HepG2 (cell line): ENCODE results near the gene BARX2. TPM values are rescaled to one million over a fixed set of nuclear protein-coding genes. Genes with fewer than 3 reads are reported as not detected.

Experiments used
- ATAC-seq: fragments of 200-7000 bp; cut with Tn5 transposase; 3 replicates; pipeline ENCODE4 v1.9.1; 2020; ENCODE audit warnings: mild to moderate bottlenecking, moderate library complexity
- BruUV-seq: library from RNA; stranded (reverse); fragments of 400-500 nt; replicated peaks from 2 replicates; lab custom pipeline; 2021; lab: Mats Ljungman, UMichigan
- CTCF ChIA-PET: fragments of 300-600 bp; formaldehyde crosslinking; extraction: SDS; loops from one replicate; lab custom pipeline; 2021; ENCODE audit warnings: low total read pairs, inconsistent platforms, low intra/inter-chr PET ratio; lab: Yijun Ruan, JAX
- POLR2A ChIA-PET: fragments of 350-600 bp; sonication (Branson Sonifier 250); formaldehyde crosslinking; loops from one replicate; lab custom pipeline; 2020; ENCODE audit warnings: antibody characterized with exemption, inconsistent platforms; lab: Yijun Ruan, JAX
- DNase-seq: peaks from one replicate; pipeline ENCODE4 v3.0.0-alpha.2; 2015; ENCODE audit warnings: low spot score
- FAIRE-seq: peaks from 3 replicates; lab custom pipeline; 2011; peaks lifted over from hg19 to GRCh38; lab: Jason Lieb, UNC
- H2AFZ ChIP-seq: one replicate; pipeline ENCODE4 v1.6.1; 2011; ENCODE audit warnings: low read length, inconsistent platforms
- H3K27ac ChIP-seq: fragments of 300-600 bp; 3 replicates; pipeline ENCODE4 v1.8.0; 2011; ENCODE audit warnings: mixed run types, mild to moderate bottlenecking, mixed read lengths, low read length, inconsistent platforms; ENCODE audit not compliant: insufficient read depth; ENCODE audit errors: extremely low read length
- H3K27me3 ChIP-seq, 2 experiments: fragments of 200-600 bp in 1 of 2; 2 replicates in 1 of 2; 3 replicates in 1 of 2; pipeline versions ENCODE4 v1.6.0 to v1.8.0; 2011; ENCODE audit warnings: low read length in 2 of 2, mild to moderate bottlenecking in 2 of 2, moderate library complexity in 2 of 2, inconsistent platforms in 1 of 2; ENCODE audit not compliant: insufficient read depth in 2 of 2, control insufficient read depth in 1 of 2
- H3K36me3 ChIP-seq, 2 experiments: fragments of 200-600 bp in 1 of 2; replicated peaks in 1 of 2; 2 replicates in 1 of 2; 3 replicates in 1 of 2; pipeline versions ENCODE4 v1.5.1 to v1.8.0; 2011; ENCODE audit warnings: low read length in 2 of 2, inconsistent platforms in 1 of 2; ENCODE audit not compliant: insufficient read depth in 2 of 2, control insufficient read depth in 1 of 2
- H3K4me1 ChIP-seq: 2 replicates; pipeline ENCODE4 v1.5.1; 2012; ENCODE audit warnings: low read length, inconsistent platforms; ENCODE audit not compliant: insufficient read depth
- H3K4me2 ChIP-seq: 2 replicates; pipeline ENCODE4 v1.6.0; 2011; ENCODE audit warnings: low read depth, low read length, inconsistent platforms
- H3K4me3 ChIP-seq, 3 experiments: fragments of 200-600 bp in 1 of 3; sonication (generic), shearing (Covaris generic) in 1 of 3; replicated peaks in 1 of 3; 2 replicates each; pipeline ENCODE4 v1.5.1; 2011 to 2016; ENCODE audit warnings: low read length in 3 of 3, inconsistent platforms in 2 of 3, low read depth in 2 of 3, mild to moderate bottlenecking in 2 of 3, control low read depth in 1 of 3, mixed read lengths in 1 of 3; ENCODE audit not compliant: insufficient read depth in 1 of 3
- H3K79me2 ChIP-seq: one replicate; pipeline ENCODE4 v1.6.1; 2011; ENCODE audit warnings: low read length, inconsistent platforms; ENCODE audit not compliant: insufficient read depth
- H3K9ac ChIP-seq: 2 replicates; pipeline ENCODE4 v1.6.0; 2011; ENCODE audit warnings: mild to moderate bottlenecking, low read depth, low read length, inconsistent platforms; ENCODE audit not compliant: insufficient read depth
- H3K9me3 ChIP-seq: 2 replicates; pipeline ENCODE4 v1.5.1; 2012; ENCODE audit warnings: mild to moderate bottlenecking, low read length
- H4K20me1 ChIP-seq: 2 replicates; pipeline ENCODE4 v1.6.0; 2011; ENCODE audit warnings: inconsistent platforms, mild to moderate bottlenecking, low read length, moderate library complexity; ENCODE audit not compliant: insufficient read depth
- ISL2 ChIP-seq: sonication (generic); formaldehyde crosslinking; IDR thresholded peaks from 2 replicates; pipeline ENCODE4 v1.5.0; 2020; ENCODE audit warnings: missing genetic modification reagents
- MATR3 ChIP-seq: sonication (generic); formaldehyde crosslinking; IDR thresholded peaks from 2 replicates; pipeline ENCODE4 v1.4.0; 2020; ENCODE audit warnings: missing genetic modification reagents
- NAIF1 ChIP-seq: sonication (generic); formaldehyde crosslinking; IDR thresholded peaks from 2 replicates; pipeline ENCODE4 v1.5.0; 2020; ENCODE audit warnings: mild to moderate bottlenecking, missing genetic modification reagents, borderline replicate concordance
- NCOR1 ChIP-seq: fragments of 200-600 bp; sonication (generic); IDR thresholded peaks from 2 replicates; pipeline ENCODE4 v1.7.0; 2017; ENCODE audit warnings: antibody characterized with exemption, low read length, borderline replicate concordance
- NR2F1 ChIP-seq, 2 experiments: fragments of 450-650 bp in 1 of 2; formaldehyde crosslinking in 1 of 2; IDR thresholded peaks; 2 replicates each; pipeline versions ENCODE4 v1.5.0 to v1.6.1; 2016 to 2020; ENCODE audit warnings: mild to moderate bottlenecking in 1 of 2, missing compliant biosample characterization in 1 of 2, missing genetic modification reagents in 1 of 2, moderate library complexity in 1 of 2
- YEATS2 ChIP-seq: sonication (generic); formaldehyde crosslinking; IDR thresholded peaks from 2 replicates; pipeline ENCODE4 v1.4.0; 2020; ENCODE audit warnings: missing genetic modification reagents, borderline replicate concordance
- ZBTB21 ChIP-seq: sonication (generic); formaldehyde crosslinking; IDR thresholded peaks from 2 replicates; pipeline ENCODE4 v1.4.0; 2020; ENCODE audit warnings: missing genetic modification reagents
- ZNF253 ChIP-seq: sonication (generic); formaldehyde crosslinking; IDR thresholded peaks from 2 replicates; pipeline ENCODE4 v1.8.0; 2022; ENCODE audit warnings: mild to moderate bottlenecking, missing genetic modification reagents, borderline replicate concordance
- ZNF317 ChIP-seq: sonication (generic); formaldehyde crosslinking; IDR thresholded peaks from 2 replicates; pipeline ENCODE4 v1.5.0; 2020; ENCODE audit warnings: mild to moderate bottlenecking, missing genetic modification reagents
- ZNF766 ChIP-seq: sonication (generic); formaldehyde crosslinking; IDR thresholded peaks from 2 replicates; pipeline ENCODE4 v1.5.0; 2020; ENCODE audit warnings: missing genetic modification reagents, borderline replicate concordance
- ZNF777 ChIP-seq: sonication (generic); formaldehyde crosslinking; IDR thresholded peaks from 2 replicates; pipeline ENCODE4 v1.4.0; 2020; ENCODE audit warnings: missing genetic modification reagents
- WGBS: methylation state at CpG from one replicate; pipeline ENCODE4 v1.1.6; 2017; ENCODE audit warnings: low lambda C conversion rate; 5-methylcytosine and 5-hydroxymethylcytosine counted together
- in situ Hi-C: cut with HindIII; loops from 2 replicates; pipeline ENCODE4 v1.10.0; 2017; ENCODE audit warnings: low pct_unique_long_range_greater_than_20kb; ENCODE audit not compliant: extremely low pct_ligation_motif_present
- intact Hi-C: fragments of 100-400 bp; cut with micrococcal nuclease; formaldehyde crosslinking; loops from one replicate; pipeline ENCODE4 v1.10.0; 2022; ENCODE audit not compliant: unreplicated experiment
- polyA plus RNA-seq, 8 experiments: library from polyadenylated mRNA; depleted of rRNA in 3 of 8; stranded (reverse) in 7 of 8; unstranded in 1 of 8; fragments of >200 nt; fragmentation: Illumina TruSeq in 4 of 8; extraction: Trizol in 4 of 8; gene quantifications; 2 replicates each; pipeline versions ENCODE4 v1.2.1 to v1.2.3, GENCODE V29; 2011 to 2016; ENCODE audit warnings: low read depth in 4 of 8, missing spikeins in 1 of 8, mixed read lengths in 1 of 8; ENCODE audit not compliant: insufficient read depth in 1 of 8
- total RNA-seq, 5 experiments: library from RNA; depleted of rRNA; stranded (reverse); fragments of >200 nt; fragmentation: Illumina TruSeq; extraction: Trizol; gene quantifications; 2 replicates each; pipeline ENCODE4 v1.2.3, GENCODE V29; 2016; ENCODE audit warnings: low read depth in 1 of 5
- TF ChIP-seq, protein P1 (sequence below): sonication (generic); formaldehyde crosslinking; IDR thresholded peaks from 2 replicates; pipeline ENCODE4 v1.4.0; 2020; ENCODE audit warnings: missing genetic modification reagents
- TF ChIP-seq, protein P2 (sequence below): sonication (generic); formaldehyde crosslinking; IDR thresholded peaks from 2 replicates; pipeline ENCODE4 v1.9.0; 2021; ENCODE audit warnings: mild to moderate bottlenecking, missing genetic modification reagents
- TF ChIP-seq, protein P3 (sequence below): sonication (generic); formaldehyde crosslinking; IDR thresholded peaks from 2 replicates; pipeline ENCODE4 v1.9.0; 2021; ENCODE audit warnings: missing genetic modification reagents, mild to moderate bottlenecking, borderline replicate concordance

The BARX2 gene
- total and polyA plus RNA-seq, 2 of the 13 experiments (the other 11 are each of a cell fraction or from before 2014, with no cell fraction given) = not detected

DNA sequence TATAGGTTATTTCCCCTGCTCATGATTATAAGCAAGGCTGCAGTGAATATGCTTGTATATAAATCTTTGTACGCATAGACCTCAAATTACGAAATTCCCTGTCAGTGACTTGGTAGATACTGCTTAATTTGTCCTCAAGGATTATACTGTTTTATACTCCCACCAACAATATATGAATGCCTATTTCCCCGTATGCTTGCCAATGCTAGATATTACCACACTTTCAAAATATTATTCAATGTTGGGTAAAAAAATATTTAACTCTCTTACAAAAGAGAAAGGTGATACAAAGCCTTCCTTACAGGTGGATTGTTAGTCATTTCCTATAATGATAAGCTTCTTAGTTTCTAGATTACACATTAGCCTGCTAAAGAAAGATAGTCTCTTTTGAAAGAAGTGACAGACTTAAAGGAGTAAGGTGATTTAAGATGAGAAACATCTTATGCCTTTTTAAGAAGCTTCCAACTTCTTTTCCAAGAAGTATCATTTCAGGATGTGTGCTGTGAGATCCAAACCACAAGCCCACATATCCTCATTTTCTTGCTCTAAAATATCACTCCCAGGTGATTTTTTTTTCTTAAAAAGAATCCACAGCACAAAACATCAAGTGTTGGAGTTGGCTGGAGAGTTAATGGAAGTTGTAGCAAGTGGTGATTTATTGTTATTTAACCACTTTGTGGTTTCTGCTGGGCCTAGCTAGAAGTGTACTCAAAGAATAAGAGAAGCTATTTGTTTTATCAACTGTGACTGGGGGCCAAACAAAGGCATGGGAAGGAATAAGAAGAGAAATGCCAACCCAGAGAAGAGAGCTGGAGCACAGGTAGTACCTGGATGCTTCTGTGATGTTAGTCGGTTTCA lies 59.2 kb downstream of the BARX2 start:
- in situ Hi-C loops = no loop called here
- Histone ChIP-seq H3K27ac (no peak overlapping the region), H3K9ac (no peak overlapping the region), H3K79me2 (no peaks in the 10 kb centered on the region), H3K27me3 (peaks cover 0 to 10% of the 10 kb centered on the region in 2 experiments; a peak in 2 of 5 replicates), H3K36me3 (no peaks in the 10 kb centered on the region), H3K4me2 (no peak overlapping the region), H3K9me3 (peaks cover 11% of the 10 kb centered on the region; the same call in 1 of the 2 replicates), H3K4me3 (no peak overlapping the region), H4K20me1 (no peaks in the 10 kb centered on the region), H3K4me1 (no peaks in the 10 kb centered on the region), H2AFZ (no peak overlapping the region)
- POLR2A ChIA-PET = no interaction called here
- FAIRE-seq = no peak
- DNase-seq = no peak
- 30% methylated on average over 4 of the region's 4 CpGs for WGBS
- intact Hi-C loops = no loop called here
- no TSS peak for BruUV-seq
- CTCF ChIA-PET = no interaction called here
- ATAC-seq = no peak
- TF ChIP-seq ZNF317 (CRISPR knock-in tag) (no peak), ZNF766 (no peak), MATR3 (no peak), ISL2 (CRISPR knock-in tag) (no peak), NAIF1 (no peak), ZNF253 (CRISPR knock-in tag) (no peak), YEATS2 (no peak), NR2F1 (CRISPR knock-in tag; IDR thresholded peaks at IDR 0.05) (no peak), ZNF777 (CRISPR knock-in tag) (no peak), NCOR1 (no peak), ZBTB21 (CRISPR knock-in tag) (no peak)
- TF ChIP-seq, protein P1, sequence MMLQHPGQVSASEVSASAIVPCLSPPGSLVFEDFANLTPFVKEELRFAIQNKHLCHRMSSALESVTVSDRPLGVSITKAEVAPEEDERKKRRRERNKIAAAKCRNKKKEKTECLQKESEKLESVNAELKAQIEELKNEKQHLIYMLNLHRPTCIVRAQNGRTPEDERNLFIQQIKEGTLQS (CRISPR knock-in tag) = no peak
- TF ChIP-seq, protein P2, sequence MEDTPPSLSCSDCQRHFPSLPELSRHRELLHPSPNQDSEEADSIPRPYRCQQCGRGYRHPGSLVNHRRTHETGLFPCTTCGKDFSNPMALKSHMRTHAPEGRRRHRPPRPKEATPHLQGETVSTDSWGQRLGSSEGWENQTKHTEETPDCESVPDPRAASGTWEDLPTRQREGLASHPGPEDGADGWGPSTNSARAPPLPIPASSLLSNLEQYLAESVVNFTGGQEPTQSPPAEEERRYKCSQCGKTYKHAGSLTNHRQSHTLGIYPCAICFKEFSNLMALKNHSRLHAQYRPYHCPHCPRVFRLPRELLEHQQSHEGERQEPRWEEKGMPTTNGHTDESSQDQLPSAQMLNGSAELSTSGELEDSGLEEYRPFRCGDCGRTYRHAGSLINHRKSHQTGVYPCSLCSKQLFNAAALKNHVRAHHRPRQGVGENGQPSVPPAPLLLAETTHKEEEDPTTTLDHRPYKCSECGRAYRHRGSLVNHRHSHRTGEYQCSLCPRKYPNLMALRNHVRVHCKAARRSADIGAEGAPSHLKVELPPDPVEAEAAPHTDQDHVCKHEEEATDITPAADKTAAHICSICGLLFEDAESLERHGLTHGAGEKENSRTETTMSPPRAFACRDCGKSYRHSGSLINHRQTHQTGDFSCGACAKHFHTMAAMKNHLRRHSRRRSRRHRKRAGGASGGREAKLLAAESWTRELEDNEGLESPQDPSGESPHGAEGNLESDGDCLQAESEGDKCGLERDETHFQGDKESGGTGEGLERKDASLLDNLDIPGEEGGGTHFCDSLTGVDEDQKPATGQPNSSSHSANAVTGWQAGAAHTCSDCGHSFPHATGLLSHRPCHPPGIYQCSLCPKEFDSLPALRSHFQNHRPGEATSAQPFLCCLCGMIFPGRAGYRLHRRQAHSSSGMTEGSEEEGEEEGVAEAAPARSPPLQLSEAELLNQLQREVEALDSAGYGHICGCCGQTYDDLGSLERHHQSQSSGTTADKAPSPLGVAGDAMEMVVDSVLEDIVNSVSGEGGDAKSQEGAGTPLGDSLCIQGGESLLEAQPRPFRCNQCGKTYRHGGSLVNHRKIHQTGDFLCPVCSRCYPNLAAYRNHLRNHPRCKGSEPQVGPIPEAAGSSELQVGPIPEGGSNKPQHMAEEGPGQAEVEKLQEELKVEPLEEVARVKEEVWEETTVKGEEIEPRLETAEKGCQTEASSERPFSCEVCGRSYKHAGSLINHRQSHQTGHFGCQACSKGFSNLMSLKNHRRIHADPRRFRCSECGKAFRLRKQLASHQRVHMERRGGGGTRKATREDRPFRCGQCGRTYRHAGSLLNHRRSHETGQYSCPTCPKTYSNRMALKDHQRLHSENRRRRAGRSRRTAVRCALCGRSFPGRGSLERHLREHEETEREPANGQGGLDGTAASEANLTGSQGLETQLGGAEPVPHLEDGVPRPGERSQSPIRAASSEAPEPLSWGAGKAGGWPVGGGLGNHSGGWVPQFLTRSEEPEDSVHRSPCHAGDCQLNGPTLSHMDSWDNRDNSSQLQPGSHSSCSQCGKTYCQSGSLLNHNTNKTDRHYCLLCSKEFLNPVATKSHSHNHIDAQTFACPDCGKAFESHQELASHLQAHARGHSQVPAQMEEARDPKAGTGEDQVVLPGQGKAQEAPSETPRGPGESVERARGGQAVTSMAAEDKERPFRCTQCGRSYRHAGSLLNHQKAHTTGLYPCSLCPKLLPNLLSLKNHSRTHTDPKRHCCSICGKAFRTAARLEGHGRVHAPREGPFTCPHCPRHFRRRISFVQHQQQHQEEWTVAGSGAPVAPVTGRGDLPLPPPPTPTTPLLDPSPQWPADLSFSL (CRISPR knock-in tag) = no peak
- TF ChIP-seq, protein P3, sequence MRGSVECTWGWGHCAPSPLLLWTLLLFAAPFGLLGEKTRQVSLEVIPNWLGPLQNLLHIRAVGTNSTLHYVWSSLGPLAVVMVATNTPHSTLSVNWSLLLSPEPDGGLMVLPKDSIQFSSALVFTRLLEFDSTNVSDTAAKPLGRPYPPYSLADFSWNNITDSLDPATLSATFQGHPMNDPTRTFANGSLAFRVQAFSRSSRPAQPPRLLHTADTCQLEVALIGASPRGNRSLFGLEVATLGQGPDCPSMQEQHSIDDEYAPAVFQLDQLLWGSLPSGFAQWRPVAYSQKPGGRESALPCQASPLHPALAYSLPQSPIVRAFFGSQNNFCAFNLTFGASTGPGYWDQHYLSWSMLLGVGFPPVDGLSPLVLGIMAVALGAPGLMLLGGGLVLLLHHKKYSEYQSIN = no peak
